Measurements from ENCODE around the gene PCMT1. TPM values are rescaled to one million over a fixed set of nuclear protein-coding genes. Genes with fewer than 3 reads are reported as not detected.
"Not testable (repeated sequence)": the region's sequence is repeated elsewhere in the genome, so short reads cannot be mapped to it uniquely, and the experiment has no call there.

Gene PCMT1
- total RNA-seq, 4 donors from 2014 or later: 77.5 to 101 (median 88.0) TPM

DNA sequence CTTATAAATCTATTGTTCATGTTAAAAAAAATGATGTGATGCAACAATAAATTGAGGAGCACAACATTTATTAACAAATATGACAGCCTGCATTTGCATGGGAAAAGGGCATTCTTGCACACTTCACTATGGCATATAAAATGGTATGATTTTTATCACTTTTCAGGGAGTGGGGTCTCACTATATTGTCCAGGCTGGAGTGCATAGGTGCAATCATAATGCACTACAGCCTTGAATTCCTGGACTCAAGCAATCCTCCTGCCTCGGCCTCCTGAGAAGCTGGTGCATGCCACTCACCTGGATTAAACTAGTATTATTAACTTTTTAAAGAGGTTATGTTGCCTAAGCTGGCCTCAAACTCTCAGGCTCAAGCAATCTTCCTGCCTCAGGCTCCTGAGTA, 14.6 kb upstream of the PCMT1 start:
- no peak overlapping the region for H3K27ac ChIP-seq
- DNase-seq: no peak
- H3K9me3 ChIP-seq: no peaks in the 10 kb centered on the region
- H3K27me3 ChIP-seq: no peaks in the 10 kb centered on the region
- TF ChIP-seq CTCF (IDR thresholded peaks at IDR 0.05): no peak
- TF ChIP-seq POLR2A (IDR thresholded peaks at IDR 0.05): no peak
- H3K4me3 ChIP-seq: no peak overlapping the region
- no peaks in the 10 kb centered on the region for H3K4me1 ChIP-seq
- WGBS, 2 donors: 91 to 92% methylated on average over 1 of the region's 1 CpG
- intact Hi-C loops (cut with DNase I): no loop called here
- peaks cover 5 to 100% (median 26%) of the 10 kb centered on the region in 3 donors for H3K36me3 ChIP-seq

DNA sequence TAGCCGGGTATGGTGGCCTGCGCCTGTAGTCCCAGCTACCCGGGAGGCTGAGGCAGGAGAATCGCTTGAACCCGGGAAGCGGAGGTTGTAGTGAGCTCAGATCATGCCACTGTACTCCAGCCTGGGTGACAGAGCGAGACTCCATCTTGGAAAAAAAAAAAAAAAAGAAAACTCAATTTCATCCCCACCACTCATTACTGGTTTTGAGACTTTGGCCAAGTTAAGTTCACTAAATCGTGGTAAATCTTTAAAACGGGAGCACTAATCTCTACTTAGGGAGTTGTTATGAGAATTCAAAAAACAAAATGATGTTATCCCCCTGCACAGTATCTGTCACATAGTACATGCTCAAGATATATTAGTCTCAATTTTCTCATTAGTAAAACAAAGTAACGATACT, 4.3 kb upstream of the PCMT1 start:
- intact Hi-C loops (cut with DNase I); DNase-seq; H3K27me3 ChIP-seq; H3K9me3 ChIP-seq: not testable (repeated sequence)
- Histone ChIP-seq H3K4me1 (peaks cover 5 to 39% (median 6%) of the 10 kb centered on the region in 3 donors), H3K27ac (peak overlapping the region in 3 of 4 donors; percentile 82 to 93 (median 88)), H3K36me3 (peaks cover 9 to 41% (median 16%) of the 10 kb centered on the region in 3 donors), H3K4me3 (peak overlapping the region in 3 of 4 donors; percentile 82 to 84 (median 84))
- 69 to 83% methylated on average over 10 of the region's 10 CpGs for WGBS, 2 donors

DNA sequence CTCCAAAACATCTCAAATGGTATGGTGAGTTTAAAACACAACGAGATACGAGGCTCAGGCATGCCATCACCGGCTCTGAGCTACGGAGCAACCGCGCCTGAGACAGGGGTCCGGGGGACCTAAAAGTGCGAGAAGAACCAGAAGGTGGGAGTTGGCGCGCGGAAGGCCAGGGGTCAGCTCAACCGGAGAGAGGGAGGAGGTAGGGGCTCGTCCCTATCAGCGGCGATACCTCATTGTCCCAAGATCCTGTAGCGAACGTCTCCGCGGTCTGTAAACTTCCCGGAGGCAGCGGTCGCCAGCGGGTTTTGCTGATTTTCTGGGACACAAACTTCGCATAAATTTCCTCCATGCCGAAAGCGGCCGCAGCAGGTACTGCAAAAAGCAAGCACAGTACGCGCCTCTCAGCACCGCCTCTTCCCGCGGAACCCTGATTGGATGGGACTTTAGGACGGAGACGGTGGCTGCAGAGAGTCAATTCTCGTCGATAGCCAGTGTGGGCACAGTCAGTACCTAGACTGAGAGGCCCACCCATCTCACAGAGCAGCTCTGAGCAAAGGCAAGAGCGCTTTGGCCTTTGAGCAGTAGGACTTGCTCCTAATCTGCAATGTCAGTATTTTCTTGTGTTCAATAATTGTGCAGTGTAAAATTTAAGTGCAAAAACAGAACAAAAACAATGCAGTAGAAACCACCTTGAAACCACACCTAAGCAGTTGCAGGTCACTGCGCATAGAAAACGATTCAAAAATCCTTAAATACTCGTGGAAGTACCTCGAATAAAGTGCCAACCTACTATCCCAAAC, 3.2 kb upstream of the PCMT1 start, which contains the start of gene NUP43:
Gene NUP43, minus strand, starts transcription at position 383 of the 800 bp plus-strand sequence. Its CDS starts 34 bp downstream, at position 349.
- WGBS, 2 donors: 5% methylated on average over 29 to 31 of the region's 41 CpGs

DNA sequence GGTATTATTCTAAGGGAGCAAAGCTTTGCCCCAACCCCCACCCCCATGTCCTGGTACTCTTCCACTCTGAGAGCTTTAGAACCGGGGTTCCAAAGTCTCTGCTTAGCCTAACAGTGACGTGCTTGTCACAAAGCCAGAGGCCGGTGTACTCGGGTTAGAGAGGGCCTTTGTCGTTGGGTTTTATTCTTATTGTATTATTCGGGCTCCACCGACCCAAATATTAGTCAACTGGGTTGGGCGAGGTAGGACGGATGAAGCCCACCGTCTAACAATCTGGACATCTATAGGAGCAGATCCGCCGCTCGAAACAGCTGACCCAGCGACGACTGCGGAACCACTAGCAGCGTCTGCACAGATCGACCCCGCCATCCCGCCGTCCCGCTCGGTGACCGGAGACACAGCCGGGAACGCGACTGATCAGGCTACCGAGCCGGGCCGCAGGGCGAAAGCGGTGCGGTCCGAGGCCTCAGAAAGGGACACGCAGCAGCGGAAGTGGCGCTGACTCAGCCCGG, 403 bp upstream of the PCMT1 start:
- WGBS, 2 donors: 0% methylated on average over 1 of the region's 38 CpGs; no CpG with 5 or more reads in 1 of the 2 donors
- Histone ChIP-seq H3K4me1 (peaks cover 8 to 75% (median 24%) of the 10 kb centered on the region in 3 donors), H3K4me3 (peak overlapping the region; percentile 88 to 98 (median 96)), H3K27ac (peak overlapping the region; percentile 92 to 98 (median 96))
- H3K9me3 ChIP-seq; H3K36me3 ChIP-seq; DNase-seq; intact Hi-C loops (cut with DNase I); H3K27me3 ChIP-seq: not testable (repeated sequence)

More for the DNA sequence above, 3.2 kb upstream of the PCMT1 start, which contains the start of gene NUP43:
- intact Hi-C loops (cut with DNase I): no loop called here
- Histone ChIP-seq H3K9me3 (no peaks in the 10 kb centered on the region), H3K4me3 (peak within 1 kb of the TSS; percentile 57 to 84 (median 83)), H3K27me3 (no peaks in the 10 kb centered on the region), H3K4me1 (peaks cover 5 to 50% (median 17%) of the 10 kb centered on the region in 3 donors), H3K36me3 (peaks cover 3 to 30% (median 12%) of the 10 kb centered on the region in 3 donors), H3K27ac (peak within 1 kb of the TSS; percentile 82 to 93 (median 88))
- TF ChIP-seq CTCF (IDR thresholded peaks at IDR 0.05) (peak in 5 of 6 experiments; percentile 65 to 86 (median 82)), POLR2A (IDR thresholded peaks at IDR 0.05) (peak in 2 of 4 donors; percentile 13 to 48)
- DNase-seq: peak; percentile 70

DNA sequence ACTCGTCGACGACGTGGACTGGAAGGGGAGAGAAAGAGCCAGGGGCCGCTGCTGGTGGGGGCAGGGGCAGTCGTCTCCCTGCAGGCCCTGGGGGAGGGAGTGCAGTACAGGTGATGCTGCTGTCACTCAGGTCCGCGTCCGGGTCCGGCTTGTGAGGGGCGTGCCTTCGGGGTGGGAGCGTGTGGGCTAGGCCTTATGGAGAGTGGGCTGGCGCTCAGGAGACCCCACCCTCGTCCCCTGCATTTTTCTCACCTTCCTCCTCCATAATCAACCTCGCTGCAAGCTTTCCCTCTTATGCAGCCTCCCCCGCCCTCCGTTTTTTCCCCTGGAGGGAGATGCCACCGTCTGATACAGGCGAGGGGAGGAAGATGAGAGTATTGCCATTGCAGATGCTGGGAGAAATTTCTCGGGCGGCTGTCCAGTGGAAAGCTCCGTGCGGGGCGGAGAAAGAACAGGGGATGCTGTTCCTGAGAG, 632 bp downstream of the PCMT1 start:
- Histone ChIP-seq H3K4me1 (peaks cover 8 to 72% (median 24%) of the 10 kb centered on the region in 3 donors), H3K27me3 (no peaks in the 10 kb centered on the region), H3K36me3 (no peaks in the 10 kb centered on the region), H3K4me3 (peak overlapping the region; percentile 88 to 98 (median 96)), H3K27ac (peak overlapping the region; percentile 92 to 98 (median 96)), H3K9me3 (no peaks in the 10 kb centered on the region)
- DNase-seq: peak; percentile 4
- 0 to 1% methylated on average over 4 to 17 of the region's 25 CpGs for WGBS, 2 donors
- TF ChIP-seq POLR2A (IDR thresholded peaks at IDR 0.05) (no peak), CTCF (IDR thresholded peaks at IDR 0.05) (no peak)
- intact Hi-C loops (cut with DNase I): no loop called here

DNA sequence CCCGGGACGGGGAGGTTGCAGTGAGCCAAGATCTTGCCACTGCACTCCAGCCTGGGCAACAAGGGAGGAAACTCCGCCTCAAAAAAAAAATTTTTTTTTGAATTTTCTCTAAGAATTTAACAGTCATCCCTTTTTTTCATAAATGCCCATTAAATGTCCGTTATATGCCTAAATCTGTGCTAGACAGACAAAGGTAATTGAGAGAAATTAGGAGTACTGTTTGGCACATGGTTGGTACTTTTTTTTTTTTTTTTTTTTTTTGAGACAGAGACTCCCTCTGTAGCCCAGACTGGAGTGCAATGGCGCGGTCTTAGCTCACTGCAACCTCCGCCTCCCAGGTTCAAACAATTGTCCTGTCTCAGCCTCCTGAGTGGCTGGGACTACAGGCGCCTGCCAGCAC, 1.7 kb downstream of the PCMT1 start:
- Histone ChIP-seq H3K36me3 (no peaks in the 10 kb centered on the region), H3K9me3 (no peaks in the 10 kb centered on the region), H3K4me1 (peaks cover 8 to 75% (median 19%) of the 10 kb centered on the region in 3 donors), H3K27ac (no peak overlapping the region), H3K27me3 (no peaks in the 10 kb centered on the region), H3K4me3 (peak overlapping the region in 1 of 4 donors; percentile 98)
- TF ChIP-seq POLR2A (IDR thresholded peaks at IDR 0.05) (no peak), CTCF (IDR thresholded peaks at IDR 0.05) (no peak)
- intact Hi-C loops (cut with DNase I): no loop called here
- DNase-seq: no peak
- 81 to 93% methylated on average over 8 of the region's 8 CpGs for WGBS, 2 donors

DNA sequence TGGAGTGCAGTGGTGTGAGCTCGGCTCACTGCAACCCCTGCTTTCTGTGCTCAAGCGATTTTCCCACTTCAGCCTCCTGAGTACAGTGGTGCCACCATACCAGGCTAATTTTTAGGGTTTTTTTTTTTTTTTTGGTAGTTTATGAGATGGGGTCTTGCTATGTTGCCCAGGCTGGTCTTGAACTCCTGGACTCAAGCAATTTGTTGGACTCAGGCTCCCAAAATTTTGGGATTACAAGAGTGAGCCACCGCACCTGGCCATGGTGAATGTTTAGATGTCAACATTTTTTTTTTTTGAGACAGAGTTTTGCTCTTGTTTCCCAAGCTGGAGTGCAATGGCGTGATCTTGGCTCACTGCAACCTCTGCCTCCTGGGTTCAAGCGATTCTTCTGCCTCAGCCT, 2.4 kb downstream of the PCMT1 start:
- H3K27me3 ChIP-seq; H3K27ac ChIP-seq; DNase-seq; intact Hi-C loops (cut with DNase I); H3K4me3 ChIP-seq; H3K36me3 ChIP-seq; H3K9me3 ChIP-seq: not testable (repeated sequence)
- 88 to 96% methylated on average over 4 to 5 of the region's 5 CpGs for WGBS, 2 donors
- peaks cover 4 to 69% (median 19%) of the 10 kb centered on the region in 3 donors for H3K4me1 ChIP-seq

All from esophagus squamous epithelium (tissue), 5 donors.